Testis (tissue), 5 donors: ENCODE results near the gene CDC42SE1. TPM values are rescaled to one million over a fixed set of nuclear protein-coding genes. Genes with fewer than 3 reads are reported as not detected.

Source experiments
- DNase-seq: peaks from one replicate; pipeline ENCODE4 v3.0.0-alpha.2; 2019
- H3K27ac ChIP-seq, 2 donors: fragments of 200-600 bp; sonication (generic); one replicate each; pipeline ENCODE4 v1.5.1; 2019
- H3K27me3 ChIP-seq: fragments of 200-600 bp; sonication (generic); one replicate; pipeline ENCODE4 v1.5.1; 2019
- H3K36me3 ChIP-seq: fragments of 200-600 bp; sonication (generic); one replicate; pipeline ENCODE4 v1.5.1; 2017; ENCODE audit warnings: low read depth; ENCODE audit errors: missing control alignments
- H3K4me1 ChIP-seq: fragments of 200-600 bp; sonication (generic); one replicate; pipeline ENCODE4 v1.5.1; 2019
- H3K4me3 ChIP-seq, 2 donors: fragments of 200-600 bp; sonication (generic); one replicate each; pipeline ENCODE4 v1.5.1; 2017 to 2019
- H3K9me3 ChIP-seq: fragments of 200-600 bp; sonication (generic); one replicate; pipeline ENCODE4 v1.5.1; 2017
- POLR2A ChIP-seq: fragments of 450-650 bp; IDR thresholded peaks from one replicate; pipeline ENCODE4 v1.6.1; 2017; ENCODE audit warnings: antibody characterized with exemption, mild to moderate bottlenecking, moderate library complexity
- WGBS, 2 donors: methylation state at CpG; one replicate each; pipeline ENCODE4 v1.1.5; 2018; 5-methylcytosine and 5-hydroxymethylcytosine counted together
- intact Hi-C: fragments of 100-400 bp; cut with DNase I; formaldehyde crosslinking; loops from one replicate; pipeline ENCODE4 v1.15.1; 2023; ENCODE audit warnings: low total_unique reads
- long read RNA-seq, 2 donors: transcript quantifications; one replicate each; lab custom pipeline, GENCODE V29; 2026
- polyA plus RNA-seq: library from polyadenylated mRNA; stranded (reverse); fragments of 350-450 nt; fragmentation: Illumina TruSeq; extraction: RNeasy Lipid Tissue Mini Kit (QIAGEN cat#74804); gene quantifications from one replicate; pipeline ENCODE4 v1.2.3, GENCODE V29; 2014; ENCODE audit warnings: low read depth, low replicate concordance; ENCODE audit not compliant: insufficient read depth
- total RNA-seq, 2 donors: library from RNA; depleted of rRNA; stranded (reverse); fragments of >200 nt; gene quantifications; one replicate each; pipeline ENCODE4 v1.2.3, GENCODE V29; 2016
- TF ChIP-seq, protein P1 (sequence below), 3 experiments: fragments of 450-650 bp in 2 of 3; fragments of 200-600 bp in 1 of 3; sonication (generic) in 1 of 3; IDR thresholded peaks; one replicate each; pipeline ENCODE4 v1.5.1; 2016 to 2019; ENCODE audit warnings: antibody characterized with exemption in 3 of 3, mild to moderate bottlenecking in 2 of 3, moderate library complexity in 1 of 3

Gene CDC42SE1, protein sequence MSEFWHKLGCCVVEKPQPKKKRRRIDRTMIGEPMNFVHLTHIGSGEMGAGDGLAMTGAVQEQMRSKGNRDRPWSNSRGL
- total RNA-seq (10 to 100 TPM; 34.8 to 40.5 TPM), polyA plus RNA-seq (36.9 TPM)
- long read RNA-seq, donor 1, transcript CDC42SE1-201 (5 exons, 3,045 nt) = major isoform, 13 of 53 reads
- long read RNA-seq, donor 1, partial matches to known transcripts = 37 of 53 reads
- long read RNA-seq, donor 1, other reads (novel, unspliced or antisense) = 0 of 53 reads
- long read RNA-seq, donor 2, transcript CDC42SE1-201 (5 exons, 3,045 nt) = major isoform, 21 of 66 reads
- long read RNA-seq, donor 2, partial matches to known transcripts = 41 of 66 reads
- long read RNA-seq, donor 2, other reads (novel, unspliced or antisense) = 0 of 66 reads

DNA sequence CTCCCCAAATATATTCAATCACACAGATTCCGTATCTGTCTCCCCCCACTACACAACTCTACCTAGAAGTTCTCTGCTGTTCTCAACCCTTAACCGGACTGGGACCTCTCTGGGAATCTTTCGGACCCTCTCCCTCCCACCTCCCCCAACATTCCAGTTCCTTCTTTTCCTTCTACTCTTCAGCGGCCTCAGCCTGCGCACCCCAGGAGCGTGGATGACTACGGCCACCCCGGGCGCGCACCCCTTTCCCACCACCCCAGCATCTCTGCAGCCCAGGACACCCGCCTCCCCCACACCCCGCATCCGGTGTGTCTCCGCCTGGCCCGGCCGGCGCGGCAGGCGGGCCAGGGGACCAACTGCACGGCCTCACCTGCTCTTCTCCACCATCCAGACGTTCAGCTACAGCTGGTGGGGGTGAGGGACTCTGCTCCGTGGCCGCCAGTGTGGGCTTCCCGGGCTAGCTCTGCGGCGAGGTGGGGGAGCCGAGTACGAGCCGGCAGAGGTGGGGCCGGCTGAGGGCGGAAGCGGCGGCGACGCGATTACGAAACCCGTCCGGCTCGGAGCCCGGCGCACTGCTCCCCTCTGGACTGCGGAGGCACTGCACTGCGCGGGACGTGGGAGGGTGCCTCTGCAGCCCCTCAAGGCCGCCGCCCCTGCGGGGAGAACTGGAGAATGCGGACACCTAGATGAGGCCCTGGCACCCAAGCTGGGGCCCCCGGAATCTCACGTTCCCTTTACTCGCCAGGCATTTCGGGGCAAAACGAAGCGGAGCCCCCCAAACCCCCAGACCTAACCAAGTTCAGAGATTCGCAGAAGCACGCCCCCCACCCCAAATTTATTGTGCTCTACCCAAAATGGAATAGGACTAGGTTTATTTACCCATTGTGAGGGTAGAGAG is at the start of gene CDC42SE1:
Gene CDC42SE1 (minus strand): TSS at position 514 of the 898 bp plus-strand sequence. CDS start 3,892 bp downstream, outside the sequence.
- peak; percentile 83 for DNase-seq
- H3K27me3 ChIP-seq = no peaks in the 10 kb centered on the region
- no peaks in the 10 kb centered on the region for H3K9me3 ChIP-seq
- no peaks in the 10 kb centered on the region for H3K36me3 ChIP-seq
- intact Hi-C loops = no loop called here
- peak within 1 kb of the TSS; percentile 83 to 98 for H3K4me3 ChIP-seq
- peaks cover 30% of the 10 kb centered on the region for H3K4me1 ChIP-seq
- peak within 1 kb of the TSS; percentile 92 to 94 for H3K27ac ChIP-seq
- WGBS, 2 donors = 0% methylated on average over 28 to 57 of the region's 58 CpGs
- TF ChIP-seq, protein P1, sequence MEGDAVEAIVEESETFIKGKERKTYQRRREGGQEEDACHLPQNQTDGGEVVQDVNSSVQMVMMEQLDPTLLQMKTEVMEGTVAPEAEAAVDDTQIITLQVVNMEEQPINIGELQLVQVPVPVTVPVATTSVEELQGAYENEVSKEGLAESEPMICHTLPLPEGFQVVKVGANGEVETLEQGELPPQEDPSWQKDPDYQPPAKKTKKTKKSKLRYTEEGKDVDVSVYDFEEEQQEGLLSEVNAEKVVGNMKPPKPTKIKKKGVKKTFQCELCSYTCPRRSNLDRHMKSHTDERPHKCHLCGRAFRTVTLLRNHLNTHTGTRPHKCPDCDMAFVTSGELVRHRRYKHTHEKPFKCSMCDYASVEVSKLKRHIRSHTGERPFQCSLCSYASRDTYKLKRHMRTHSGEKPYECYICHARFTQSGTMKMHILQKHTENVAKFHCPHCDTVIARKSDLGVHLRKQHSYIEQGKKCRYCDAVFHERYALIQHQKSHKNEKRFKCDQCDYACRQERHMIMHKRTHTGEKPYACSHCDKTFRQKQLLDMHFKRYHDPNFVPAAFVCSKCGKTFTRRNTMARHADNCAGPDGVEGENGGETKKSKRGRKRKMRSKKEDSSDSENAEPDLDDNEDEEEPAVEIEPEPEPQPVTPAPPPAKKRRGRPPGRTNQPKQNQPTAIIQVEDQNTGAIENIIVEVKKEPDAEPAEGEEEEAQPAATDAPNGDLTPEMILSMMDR (IDR thresholded peaks at IDR 0.05) = peak; percentile 78 to 82 (median 79)
- no peak for TF ChIP-seq POLR2A

DNA sequence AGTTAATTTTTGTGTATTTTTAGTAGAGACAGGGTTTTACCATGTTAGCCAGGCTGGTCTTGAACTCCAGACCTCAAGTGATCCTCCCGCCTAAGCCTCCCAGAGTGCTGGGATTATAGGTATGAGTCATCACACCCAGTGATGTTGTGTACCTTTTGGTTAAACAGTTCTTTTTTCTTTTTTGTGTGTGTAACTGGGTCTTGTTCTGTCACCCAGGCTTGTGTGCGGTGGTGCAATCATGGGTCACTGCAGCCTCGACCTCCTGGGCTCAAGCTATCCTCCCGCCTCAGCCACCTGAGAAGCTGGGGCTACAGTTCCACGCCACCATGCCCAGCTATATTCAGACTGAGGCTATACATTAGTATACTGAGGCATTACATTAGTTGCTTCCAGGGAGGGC is 48.9 kb upstream of the CDC42SE1 start:
- no peaks in the 10 kb centered on the region for H3K9me3 ChIP-seq
- TF ChIP-seq POLR2A = no peak
- TF ChIP-seq, protein P1 (IDR thresholded peaks at IDR 0.05) = no peak
- no peak overlapping the region for H3K4me3 ChIP-seq
- intact Hi-C loops = no loop called here
- 91 to 96% methylated on average over 5 of the region's 5 CpGs for WGBS, 2 donors
- no peaks in the 10 kb centered on the region for H3K36me3 ChIP-seq
- H3K27ac ChIP-seq = no peak overlapping the region
- no peaks in the 10 kb centered on the region for H3K4me1 ChIP-seq
- no peaks in the 10 kb centered on the region for H3K27me3 ChIP-seq
- DNase-seq = no peak

DNA sequence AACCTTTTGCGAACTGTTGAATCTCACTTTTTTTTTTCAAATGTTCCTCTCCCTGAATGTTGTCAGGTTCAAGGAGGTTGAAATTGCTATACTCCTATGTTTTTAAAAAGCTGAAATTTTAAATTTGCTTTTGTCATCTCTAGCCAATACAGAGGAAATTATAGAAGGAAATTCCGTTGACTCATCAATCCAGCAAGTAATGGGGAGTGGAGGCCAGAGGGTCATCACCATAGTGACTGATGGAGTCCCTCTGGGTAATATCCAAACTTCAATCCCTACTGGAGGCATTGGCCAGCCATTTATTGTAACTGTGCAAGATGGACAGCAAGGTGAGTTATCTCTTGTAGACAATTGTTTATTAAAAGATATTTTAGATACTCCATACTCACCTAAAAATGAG is 47.5 kb upstream of the CDC42SE1 start:
- 68 to 78% methylated on average over 2 of the region's 2 CpGs for WGBS, 2 donors
- intact Hi-C loops = no loop called here
- Histone ChIP-seq H3K36me3 (no peaks in the 10 kb centered on the region), H3K4me1 (no peaks in the 10 kb centered on the region), H3K9me3 (no peaks in the 10 kb centered on the region), H3K27me3 (no peaks in the 10 kb centered on the region), H3K4me3 (no peak overlapping the region), H3K27ac (no peak overlapping the region)
- no peak for DNase-seq
- TF ChIP-seq, protein P1 (IDR thresholded peaks at IDR 0.05) = no peak
- no peak for TF ChIP-seq POLR2A

DNA sequence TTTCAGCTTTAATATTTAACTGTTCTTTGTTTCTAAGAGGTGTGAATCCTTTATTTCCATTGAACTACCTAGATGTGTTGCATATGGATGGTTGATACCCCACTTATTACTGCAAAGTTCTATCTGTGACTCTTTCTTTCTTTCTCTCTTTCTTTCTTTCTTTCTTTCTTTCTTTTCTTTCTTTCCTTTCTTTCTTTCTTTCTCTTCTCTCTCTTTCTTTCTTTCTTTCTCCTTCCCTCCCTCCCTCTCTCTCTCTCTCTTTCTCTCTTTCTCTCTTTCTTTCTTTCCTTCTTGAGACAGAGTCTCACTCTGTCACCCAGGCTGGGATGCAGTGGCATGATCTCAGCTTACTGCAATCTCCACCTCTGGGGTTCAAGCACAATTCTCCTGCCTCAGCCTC is 45.2 kb upstream of the CDC42SE1 start:
- no peak for TF ChIP-seq POLR2A
- TF ChIP-seq, protein P1 (IDR thresholded peaks at IDR 0.05) = no peak
- Histone ChIP-seq H3K36me3 (no peaks in the 10 kb centered on the region), H3K4me1 (no peaks in the 10 kb centered on the region), H3K4me3 (no peak overlapping the region), H3K9me3 (no peaks in the 10 kb centered on the region), H3K27ac (no peak overlapping the region), H3K27me3 (no peaks in the 10 kb centered on the region)
- DNase-seq = no peak
- intact Hi-C loops = no loop called here
